RWPE1 (cell line): ENCODE data around the gene GJC2.

Experiments used
- CTCF ChIA-PET: fragments of 350-600 bp; sonication (Branson Sonifier 250); formaldehyde crosslinking; extraction: SDS; loops from one replicate; lab custom pipeline; 2021; lab: Yijun Ruan, JAX
- POLR2A ChIA-PET: fragments of 400-600 bp; formaldehyde crosslinking; extraction: SDS; loops from one replicate; lab custom pipeline; 2020; ENCODE audit warnings: antibody characterized with exemption; ENCODE audit not compliant: low non-redundant PET; lab: Yijun Ruan, JAX
- DNase-seq: peaks from one replicate; pipeline ENCODE4 v3.0.0; 2012; ENCODE audit warnings: low spot score
- H3K27ac ChIP-seq: fragments of 450-650 bp; 2 replicates; pipeline ENCODE4 v1.5.1; 2017
- TF ChIP-seq, protein P1 (sequence below): fragments of 450-650 bp; conservative IDR thresholded peaks from 2 replicates; pipeline ENCODE4 v1.5.1; 2017; ENCODE audit warnings: low read depth, mild to moderate bottlenecking

The GJC2 gene

GRCh38 chr1:228207381-228207810 is 57.7 kb downstream of the GJC2 start:
- no peak for DNase-seq
- TF ChIP-seq, protein P1, sequence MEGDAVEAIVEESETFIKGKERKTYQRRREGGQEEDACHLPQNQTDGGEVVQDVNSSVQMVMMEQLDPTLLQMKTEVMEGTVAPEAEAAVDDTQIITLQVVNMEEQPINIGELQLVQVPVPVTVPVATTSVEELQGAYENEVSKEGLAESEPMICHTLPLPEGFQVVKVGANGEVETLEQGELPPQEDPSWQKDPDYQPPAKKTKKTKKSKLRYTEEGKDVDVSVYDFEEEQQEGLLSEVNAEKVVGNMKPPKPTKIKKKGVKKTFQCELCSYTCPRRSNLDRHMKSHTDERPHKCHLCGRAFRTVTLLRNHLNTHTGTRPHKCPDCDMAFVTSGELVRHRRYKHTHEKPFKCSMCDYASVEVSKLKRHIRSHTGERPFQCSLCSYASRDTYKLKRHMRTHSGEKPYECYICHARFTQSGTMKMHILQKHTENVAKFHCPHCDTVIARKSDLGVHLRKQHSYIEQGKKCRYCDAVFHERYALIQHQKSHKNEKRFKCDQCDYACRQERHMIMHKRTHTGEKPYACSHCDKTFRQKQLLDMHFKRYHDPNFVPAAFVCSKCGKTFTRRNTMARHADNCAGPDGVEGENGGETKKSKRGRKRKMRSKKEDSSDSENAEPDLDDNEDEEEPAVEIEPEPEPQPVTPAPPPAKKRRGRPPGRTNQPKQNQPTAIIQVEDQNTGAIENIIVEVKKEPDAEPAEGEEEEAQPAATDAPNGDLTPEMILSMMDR = no peak
- peak overlapping the region; percentile 54 for H3K27ac ChIP-seq
- ChIA-PET POLR2A (no interaction called here), CTCF (interaction anchor here (0.7 kb wide), 1 partner anchor 54 kb away, joined by 3 read pairs; no protein-coding TSS in a partner anchor)

DNA sequence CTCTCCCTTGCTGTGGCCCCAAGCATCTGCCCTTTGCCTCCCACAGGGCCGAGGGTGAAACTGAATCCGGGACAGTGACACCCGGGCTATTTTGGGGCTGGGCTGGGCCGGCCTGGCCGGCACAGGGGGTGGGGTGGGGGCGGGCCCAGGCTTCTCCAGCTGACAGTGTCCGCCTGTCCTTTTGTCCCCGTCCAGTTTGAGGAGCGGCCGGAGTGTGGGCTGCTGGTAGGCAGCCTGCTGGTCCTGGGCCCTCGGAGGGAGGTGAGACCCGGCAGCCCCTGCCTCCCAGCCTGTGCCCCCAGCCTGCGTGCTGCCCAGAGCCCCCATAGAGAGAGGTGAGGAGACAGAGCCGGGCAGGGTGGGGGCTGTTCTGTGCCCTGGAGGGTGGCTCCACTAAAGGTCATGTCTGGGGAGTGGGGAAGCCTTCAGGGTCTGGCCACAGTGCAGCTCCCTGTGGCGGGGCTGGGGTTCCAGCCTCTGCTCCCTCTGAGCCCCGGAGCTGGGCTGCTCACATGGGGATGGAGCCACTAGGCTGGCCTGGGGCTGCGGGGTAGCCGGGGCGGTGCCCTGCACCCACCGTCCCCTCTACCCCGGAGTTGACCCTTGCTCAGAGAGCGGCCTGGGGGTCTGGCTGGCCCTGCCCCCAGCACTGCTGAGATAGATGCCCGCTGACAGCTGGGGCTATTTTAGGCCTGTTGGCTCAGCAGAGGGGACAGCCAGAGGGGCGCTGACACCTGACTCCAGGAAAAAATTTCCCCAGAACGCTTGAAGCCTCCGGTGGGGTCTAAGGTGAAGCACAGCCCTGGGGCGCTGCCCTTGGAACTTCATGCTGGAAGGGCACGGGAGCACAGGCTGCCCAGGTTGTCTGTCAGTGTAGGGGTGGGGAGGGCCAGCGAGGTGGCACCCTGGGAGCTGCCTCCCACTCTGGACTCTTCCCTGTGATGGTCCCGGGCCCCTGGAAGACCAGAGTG is 58.4 kb downstream of the GJC2 start, which contains the start of gene OBSCN:
TSS of gene OBSCN (plus strand) at position 194 of the 971 bp plus-strand sequence. CDS start 3,740 bp downstream, outside the sequence.
- DNase-seq = no peak
- TF ChIP-seq, protein P1 = no peak
- ChIA-PET POLR2A (no interaction called here), CTCF (no interaction called here)
- peak within 1 kb of the TSS; percentile 88 for H3K27ac ChIP-seq

GRCh38 chr1:228208831-228209551 is 59.3 kb downstream of the GJC2 start:
- ChIA-PET POLR2A (no interaction called here), CTCF (no interaction called here)
- TF ChIP-seq, protein P1 = no peak
- no peak for DNase-seq
- H3K27ac ChIP-seq = peak overlapping the region; percentile 88
